ENCODE data around the gene CDH19. TPM values are rescaled to one million over a fixed set of nuclear protein-coding genes. Genes with fewer than 3 reads are reported as not detected.

Gene CDH19
- not detected in 2 replicates for total RNA-seq

GRCh38 chr18:66603941-66604627 lies at the start of gene CDH19:
Gene CDH19, minus strand, starts transcription at chr18:66604090. Its CDS starts 31,886 bp downstream, at chr18:66572204.
- Histone ChIP-seq H3K4me3 (ENCODE audit: insufficient read depth, low read length) (no peak within 1 kb of the TSS), H4K20me1 (ENCODE audit: insufficient read depth, low read length) (no peaks in the 10 kb centered on the region), H3K27me3 (ENCODE audit: insufficient read depth, low read length) (no peaks in the 10 kb centered on the region), H3K36me3 (ENCODE audit: insufficient read depth, low read length) (no peaks in the 10 kb centered on the region), H3K9me3 (ENCODE audit: low read depth, low read length) (no peaks in the 10 kb centered on the region), H3K27ac (ENCODE audit: low read depth, low read length) (no peak within 1 kb of the TSS), H3K4me1 (ENCODE audit: insufficient read depth, low read length) (no peaks in the 10 kb centered on the region), H3K79me2 (ENCODE audit: insufficient read depth, low read length) (no peaks in the 10 kb centered on the region), H2AFZ (ENCODE audit: low read length) (no peak within 1 kb of the TSS), H3K4me2 (ENCODE audit: insufficient read depth, low read length) (no peak within 1 kb of the TSS)
- TF ChIP-seq CTCF (IDR thresholded peaks at IDR 0.05; ENCODE audit: extremely low read depth, low read depth, low read length), result no peak
- DNase-seq (ENCODE audit: insufficient read length, low spot score, missing footprints), result no peak

- Histone ChIP-seq H3K27me3 (ENCODE audit: insufficient read depth, low read length) (no peaks in the 10 kb centered on the region), H3K36me3 (ENCODE audit: insufficient read depth, low read length) (no peaks in the 10 kb centered on the region), H3K9me3 (ENCODE audit: low read depth, low read length) (peaks cover 2% of the 10 kb centered on the region), H3K27ac (ENCODE audit: low read depth, low read length) (no peak overlapping the region), H4K20me1 (ENCODE audit: insufficient read depth, low read length) (no peaks in the 10 kb centered on the region), H3K4me1 (ENCODE audit: insufficient read depth, low read length) (no peaks in the 10 kb centered on the region), H3K4me2 (ENCODE audit: insufficient read depth, low read length) (no peak overlapping the region), H3K79me2 (ENCODE audit: insufficient read depth, low read length) (no peaks in the 10 kb centered on the region), H3K4me3 (ENCODE audit: insufficient read depth, low read length) (no peak overlapping the region), H2AFZ (ENCODE audit: low read length) (no peak overlapping the region)
- TF ChIP-seq CTCF (IDR thresholded peaks at IDR 0.05; ENCODE audit: extremely low read depth, low read depth, low read length), result no peak
- no peak for DNase-seq (ENCODE audit: insufficient read length, low spot score, missing footprints)
Observed at GRCh38 chr18:66647671-66648070, 43.8 kb upstream of the CDH19 start.

GRCh38 chr18:66646609-66647008 lies 42.7 kb upstream of the CDH19 start:
- H4K20me1 ChIP-seq (ENCODE audit: insufficient read depth, low read length), result no peaks in the 10 kb centered on the region
- H3K27ac ChIP-seq (ENCODE audit: low read depth, low read length), result no peak overlapping the region
- H3K4me1 ChIP-seq (ENCODE audit: insufficient read depth, low read length), result no peaks in the 10 kb centered on the region
- peaks cover 2% of the 10 kb centered on the region for H3K9me3 ChIP-seq (ENCODE audit: low read depth, low read length)
- TF ChIP-seq CTCF (IDR thresholded peaks at IDR 0.05; ENCODE audit: extremely low read depth, low read depth, low read length), result no peak
- no peaks in the 10 kb centered on the region for H3K27me3 ChIP-seq (ENCODE audit: insufficient read depth, low read length)
- H3K79me2 ChIP-seq (ENCODE audit: insufficient read depth, low read length), result no peaks in the 10 kb centered on the region
- H3K36me3 ChIP-seq (ENCODE audit: insufficient read depth, low read length), result no peaks in the 10 kb centered on the region
- no peak overlapping the region for H3K4me2 ChIP-seq (ENCODE audit: insufficient read depth, low read length)
- no peak for DNase-seq (ENCODE audit: insufficient read length, low spot score, missing footprints)
- H3K4me3 ChIP-seq (ENCODE audit: insufficient read depth, low read length), result no peak overlapping the region
- no peak overlapping the region for H2AFZ ChIP-seq (ENCODE audit: low read length)

- H3K36me3 ChIP-seq (ENCODE audit: insufficient read depth, low read length), result no peaks in the 10 kb centered on the region
- H3K4me2 ChIP-seq (ENCODE audit: insufficient read depth, low read length), result no peak overlapping the region
- no peaks in the 10 kb centered on the region for H3K4me1 ChIP-seq (ENCODE audit: insufficient read depth, low read length)
- H3K79me2 ChIP-seq (ENCODE audit: insufficient read depth, low read length), result no peaks in the 10 kb centered on the region
- no peak overlapping the region for H3K27ac ChIP-seq (ENCODE audit: low read depth, low read length)
- H3K27me3 ChIP-seq (ENCODE audit: insufficient read depth, low read length), result no peaks in the 10 kb centered on the region
- H4K20me1 ChIP-seq (ENCODE audit: insufficient read depth, low read length), result no peaks in the 10 kb centered on the region
- no peak overlapping the region for H3K4me3 ChIP-seq (ENCODE audit: insufficient read depth, low read length)
- TF ChIP-seq CTCF (IDR thresholded peaks at IDR 0.05; ENCODE audit: extremely low read depth, low read depth, low read length), result no peak
- DNase-seq (ENCODE audit: insufficient read length, low spot score, missing footprints), result no peak
- H2AFZ ChIP-seq (ENCODE audit: low read length), result no peak overlapping the region
- H3K9me3 ChIP-seq (ENCODE audit: low read depth, low read length), result peaks cover 2% of the 10 kb centered on the region
Observed at GRCh38 chr18:66645983-66646382, 42.1 kb upstream of the CDH19 start.
